GM18505 (cell line): ENCODE measurements around the gene KRT222.

Experiments used
- ATAC-seq: cut with Tn5 transposase; IDR thresholded peaks from one replicate; pipeline ENCODE4 v1.9.1; 2021; ENCODE audit not compliant: unreplicated experiment
- POLR2A ChIP-seq: IDR thresholded peaks from 4 replicates; pipeline ENCODE4 v1.6.1; 2011; ENCODE audit warnings: borderline replicate concordance; ENCODE audit not compliant: insufficient read depth, insufficient read length; ENCODE audit errors: extremely low read depth

Gene KRT222

GRCh38 chr17:40645291-40645690, 19.7 kb downstream of the KRT222 start:
- no peak for TF ChIP-seq POLR2A
- ATAC-seq: no peak

- no peak for TF ChIP-seq POLR2A
- ATAC-seq: no peak
These were observed 27.0 kb downstream of the KRT222 start for GRCh38 chr17:40637931-40638330.

- no peak for ATAC-seq
- TF ChIP-seq POLR2A: no peak
These were observed 31.1 kb downstream of the KRT222 start for GRCh38 chr17:40633871-40634270.

GRCh38 chr17:40632216-40632615, 32.8 kb downstream of the KRT222 start:
- no peak for TF ChIP-seq POLR2A
- no peak for ATAC-seq

- ATAC-seq: no peak
- TF ChIP-seq POLR2A: no peak
These were observed 35.1 kb downstream of the KRT222 start for GRCh38 chr17:40629842-40630241.

GRCh38 chr17:40625311-40625710, 39.7 kb downstream of the KRT222 start:
- TF ChIP-seq POLR2A: no peak
- no peak for ATAC-seq

GRCh38 chr17:40623419-40624210, 41.4 kb downstream of the KRT222 start:
- no peak for ATAC-seq
- TF ChIP-seq POLR2A: no peak

GRCh38 chr17:40622509-40622928, 42.5 kb downstream of the KRT222 start:
- no peak for TF ChIP-seq POLR2A
- ATAC-seq: no peak

GRCh38 chr17:40621578-40621977, 43.4 kb downstream of the KRT222 start:
- ATAC-seq: no peak
- TF ChIP-seq POLR2A: no peak

GRCh38 chr17:40621019-40621418, 44.0 kb downstream of the KRT222 start:
- no peak for TF ChIP-seq POLR2A
- ATAC-seq: no peak

GRCh38 chr17:40618754-40619625, 46.0 kb downstream of the KRT222 start:
- TF ChIP-seq POLR2A: no peak
- ATAC-seq: no peak

GRCh38 chr17:40617678-40618240, 47.2 kb downstream of the KRT222 start:
- no peak for ATAC-seq

GRCh38 chr17:40616592-40616991, 48.4 kb downstream of the KRT222 start:
- no peak for TF ChIP-seq POLR2A
- ATAC-seq: no peak

More at GRCh38 chr17:40617678-40618240, 47.2 kb downstream of the KRT222 start:
- no peak for TF ChIP-seq POLR2A

GRCh38 chr17:40615841-40616476, 49.0 kb downstream of the KRT222 start:
- TF ChIP-seq POLR2A: no peak
- ATAC-seq: no peak
